HG03103 (cell line): ENCODE results near the gene ADAMTS12.

Experiments
- ATAC-seq: cut with Tn5 transposase; IDR thresholded peaks from one replicate; pipeline ENCODE4 v1.9.1; 2021; ENCODE audit warnings: low read depth; ENCODE audit not compliant: unreplicated experiment

ADAMTS12 gene

DNA sequence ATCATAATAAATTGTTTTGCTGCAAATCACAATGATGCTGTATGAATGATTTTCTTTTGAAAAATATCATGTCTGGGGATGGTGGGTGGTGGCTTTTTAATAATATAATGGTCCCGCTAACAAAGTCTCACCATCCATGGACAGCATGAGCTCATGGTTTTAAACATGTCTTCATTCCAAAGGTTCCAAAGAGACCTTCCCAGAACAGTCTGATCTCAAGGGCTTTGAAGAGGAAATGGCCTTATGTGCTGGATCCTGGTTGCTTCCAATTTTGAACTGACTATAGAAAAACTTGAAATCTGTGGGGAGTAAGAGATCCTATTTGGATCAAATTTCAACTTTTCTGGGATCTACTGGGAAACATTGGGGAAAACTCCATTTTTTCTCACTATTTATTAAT lies 121.8 kb downstream of the ADAMTS12 start:
- ATAC-seq: no peak

GRCh38 chr5:33769196-33769595 lies 122.6 kb downstream of the ADAMTS12 start:
- no peak for ATAC-seq

- ATAC-seq: no peak
Observed at GRCh38 chr5:33766023-33766422, 125.8 kb downstream of the ADAMTS12 start.

DNA sequence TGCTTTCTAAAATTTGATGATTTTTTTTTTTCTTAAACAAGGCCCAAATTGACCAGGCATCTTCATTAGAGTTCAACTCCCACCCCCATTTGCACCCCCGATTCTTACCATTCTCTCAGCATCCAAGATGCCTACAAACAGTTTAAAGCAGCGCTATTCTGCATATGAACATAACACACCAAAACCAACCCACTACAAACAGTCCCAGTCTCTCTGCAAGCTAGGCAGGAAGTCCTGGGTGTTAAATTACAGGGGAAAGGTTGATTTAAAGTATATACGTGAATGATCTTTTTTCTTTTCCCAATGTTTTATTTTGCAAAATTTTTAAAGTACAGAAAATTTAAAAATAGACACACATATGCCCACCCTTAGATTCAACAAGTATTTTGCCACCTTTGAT lies 127.0 kb downstream of the ADAMTS12 start:
- no peak for ATAC-seq

- ATAC-seq: no peak
Observed at GRCh38 chr5:33763435-33763834, 128.4 kb downstream of the ADAMTS12 start.

- ATAC-seq: no peak
Observed at GRCh38 chr5:33762859-33763258, 128.9 kb downstream of the ADAMTS12 start.

GRCh38 chr5:33761139-33761538 lies 130.7 kb downstream of the ADAMTS12 start:
- ATAC-seq: no peak

GRCh38 chr5:33758737-33759136 lies 133.1 kb downstream of the ADAMTS12 start:
- ATAC-seq: no peak

DNA sequence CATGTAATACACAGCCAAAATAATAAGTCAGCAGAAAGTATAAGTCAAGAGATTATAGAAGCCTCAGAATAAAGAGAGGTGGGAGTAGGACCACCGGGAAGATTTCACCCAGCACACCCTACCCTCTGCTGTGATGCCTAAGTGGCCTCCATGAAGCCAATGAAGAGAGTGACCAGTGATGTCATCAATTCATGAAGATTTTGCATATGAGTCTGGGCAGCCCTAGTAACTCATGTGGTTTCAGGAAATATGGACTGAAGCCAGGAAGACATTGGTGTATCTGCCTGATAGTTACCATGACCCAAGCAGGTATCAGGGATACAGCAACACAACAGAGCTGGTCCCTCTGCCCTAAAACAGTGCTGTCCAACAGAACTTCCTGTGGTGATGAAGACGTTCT lies 135.3 kb downstream of the ADAMTS12 start:
- no peak for ATAC-seq

DNA sequence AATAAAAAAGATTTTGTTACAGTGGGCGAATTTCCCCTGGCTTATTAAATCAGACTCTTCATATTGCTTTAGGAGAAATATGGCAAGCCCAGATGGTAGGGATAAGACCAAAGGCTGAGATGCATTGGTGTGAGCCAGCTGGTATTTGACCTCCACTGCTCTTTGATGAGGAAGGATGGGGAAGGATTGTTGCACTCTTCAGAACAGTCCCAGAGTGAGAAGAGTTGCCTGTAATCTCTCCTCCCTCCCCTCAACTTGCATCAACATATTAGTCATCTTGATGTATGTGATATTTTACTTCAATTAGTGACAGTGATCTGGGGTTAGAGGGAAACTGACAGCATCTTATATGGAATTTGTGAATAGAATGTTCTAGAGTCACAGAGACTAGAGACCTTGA lies 136.6 kb downstream of the ADAMTS12 start:
- no peak for ATAC-seq

DNA sequence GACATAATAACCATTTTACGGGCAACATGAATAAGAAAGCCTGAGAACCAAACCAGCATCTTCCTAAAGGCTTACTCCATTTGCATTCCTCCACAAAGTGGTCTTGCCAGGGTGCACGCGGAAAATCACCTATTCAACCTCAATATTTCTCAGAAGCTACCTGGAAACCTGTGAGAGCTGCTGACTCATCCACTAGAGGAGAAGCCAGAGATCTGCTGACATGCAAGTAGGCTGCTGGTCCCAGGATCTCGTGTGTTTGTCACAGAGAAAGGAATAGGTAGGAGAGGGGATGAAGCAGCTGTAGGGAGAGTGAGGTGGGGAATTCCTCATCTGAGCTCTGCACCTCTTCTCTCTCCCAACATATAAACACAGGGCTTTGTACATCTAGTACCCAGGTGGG lies 138.1 kb downstream of the ADAMTS12 start:
- ATAC-seq: no peak

DNA sequence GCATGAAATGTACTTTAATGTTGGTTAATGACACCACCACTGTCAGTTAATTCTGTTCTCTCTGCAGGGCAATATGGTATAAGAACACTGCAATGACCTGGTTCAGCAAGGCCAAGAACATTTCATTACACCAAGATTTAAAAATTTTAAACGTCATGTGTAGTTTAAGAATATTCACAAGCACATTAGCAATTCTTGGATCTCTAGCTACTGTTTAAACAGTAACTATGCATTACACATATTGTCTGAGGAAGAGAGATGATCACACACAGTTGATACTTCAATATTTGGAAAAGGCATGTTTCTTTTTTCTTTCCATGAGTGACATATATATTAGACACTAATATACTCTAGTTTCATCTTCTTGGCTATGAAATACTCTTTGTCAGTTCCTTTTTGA lies 143.0 kb downstream of the ADAMTS12 start:
- no peak for ATAC-seq

GRCh38 chr5:33745101-33745770 lies 146.6 kb downstream of the ADAMTS12 start:
- ATAC-seq: no peak

- ATAC-seq: no peak
Observed at GRCh38 chr5:33743099-33743498, 148.7 kb downstream of the ADAMTS12 start.

DNA sequence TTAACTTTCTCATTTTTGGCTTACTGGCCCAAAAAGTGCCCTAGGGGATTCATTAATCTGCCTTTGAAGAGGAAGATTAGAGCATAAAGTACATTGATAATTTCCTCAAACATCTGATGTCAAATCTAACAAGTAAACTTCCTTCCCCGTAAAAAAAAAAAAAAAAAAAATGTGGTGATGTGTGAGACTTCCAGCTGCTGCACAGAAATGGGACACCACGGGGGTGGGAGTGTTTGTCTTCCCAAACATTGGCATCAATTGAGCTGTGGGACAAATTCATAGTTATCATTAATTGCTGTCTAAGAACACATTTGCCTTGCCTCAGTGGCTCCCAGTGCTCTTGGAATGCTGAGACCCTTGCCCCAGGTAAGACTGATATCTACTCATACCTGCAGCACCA lies 149.6 kb downstream of the ADAMTS12 start:
- ATAC-seq: no peak

GRCh38 chr5:33738967-33739366 lies 152.8 kb downstream of the ADAMTS12 start:
- no peak for ATAC-seq

- ATAC-seq: no peak
Observed at GRCh38 chr5:33738097-33738496, 153.7 kb downstream of the ADAMTS12 start.

DNA sequence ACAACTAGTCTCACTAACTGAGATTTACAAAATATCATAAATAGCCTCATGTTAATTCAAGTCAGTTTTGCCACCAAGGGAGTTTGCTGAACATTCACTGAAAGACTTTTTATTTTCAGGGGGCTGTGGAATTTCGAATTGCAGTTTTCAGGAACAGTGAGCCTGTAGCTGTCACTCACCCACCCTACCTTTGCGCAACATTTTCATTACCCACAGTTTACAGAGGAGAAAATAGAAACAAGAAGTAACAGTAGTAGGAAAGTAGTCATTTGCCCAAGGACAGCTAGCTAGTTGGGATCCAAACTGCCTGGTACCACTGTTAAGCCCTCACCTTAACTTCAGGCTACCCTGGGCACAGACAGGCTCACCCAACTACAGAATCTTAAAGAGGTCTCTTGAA lies 154.1 kb downstream of the ADAMTS12 start:
- no peak for ATAC-seq

GRCh38 chr5:33737284-33737683 lies 154.5 kb downstream of the ADAMTS12 start:
- ATAC-seq: no peak

DNA sequence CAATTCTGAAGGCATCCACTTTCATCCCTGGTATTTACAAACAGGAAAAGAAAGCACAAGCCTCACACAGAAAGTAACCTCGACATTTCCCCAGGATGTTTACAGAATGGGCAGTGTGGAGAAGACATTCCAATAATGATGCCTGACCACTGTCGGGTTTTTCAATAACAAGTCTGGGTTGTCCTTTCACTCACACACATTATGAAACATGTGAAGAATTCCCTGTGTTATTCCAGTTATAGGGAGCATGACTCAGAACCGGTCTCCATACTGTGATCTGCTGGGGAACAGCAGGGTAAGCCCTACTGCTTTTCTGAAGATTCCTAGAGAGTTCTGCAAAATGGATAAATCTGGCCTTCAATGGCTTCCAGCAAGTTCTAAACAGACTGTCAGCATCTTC lies 155.3 kb downstream of the ADAMTS12 start:
- ATAC-seq: no peak

DNA sequence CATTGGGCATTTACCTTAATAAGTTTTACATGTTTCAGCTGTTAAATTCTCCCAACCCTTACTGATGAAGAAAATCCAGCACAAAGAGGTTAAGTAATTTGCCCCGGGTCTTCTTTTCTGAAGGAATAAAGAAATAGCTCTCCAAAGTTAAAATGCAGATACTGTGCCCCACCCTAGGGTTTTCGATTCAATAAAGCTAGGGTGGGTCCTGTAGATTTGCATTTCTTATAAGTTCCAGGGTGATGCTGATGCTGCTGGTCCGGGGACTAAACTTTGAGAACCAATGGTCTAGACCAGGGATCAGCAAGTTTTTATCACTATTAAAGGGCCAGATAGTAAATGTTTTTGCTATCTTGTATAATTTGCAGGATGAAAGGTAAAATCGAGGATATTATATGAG lies 156.7 kb downstream of the ADAMTS12 start:
- no peak for ATAC-seq

DNA sequence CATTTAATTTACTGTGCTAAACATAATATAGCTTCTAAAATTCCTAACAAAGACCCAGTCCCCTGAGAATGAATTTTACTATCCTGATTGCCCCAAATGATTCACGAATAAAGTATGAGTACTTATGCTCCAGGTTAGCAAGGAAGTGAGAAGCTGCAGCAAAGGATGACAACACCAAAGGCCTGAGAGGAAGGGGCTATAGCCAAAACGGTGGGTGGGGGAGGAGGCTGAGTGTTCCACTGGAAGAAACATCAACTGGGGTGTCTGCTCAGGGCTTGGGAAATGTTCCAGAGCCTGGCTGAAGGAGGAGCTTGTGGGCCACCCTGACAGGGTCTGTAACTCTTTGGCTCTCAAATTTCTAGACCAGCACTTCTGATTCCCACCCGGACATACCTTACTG lies 157.3 kb downstream of the ADAMTS12 start:
- ATAC-seq: no peak

DNA sequence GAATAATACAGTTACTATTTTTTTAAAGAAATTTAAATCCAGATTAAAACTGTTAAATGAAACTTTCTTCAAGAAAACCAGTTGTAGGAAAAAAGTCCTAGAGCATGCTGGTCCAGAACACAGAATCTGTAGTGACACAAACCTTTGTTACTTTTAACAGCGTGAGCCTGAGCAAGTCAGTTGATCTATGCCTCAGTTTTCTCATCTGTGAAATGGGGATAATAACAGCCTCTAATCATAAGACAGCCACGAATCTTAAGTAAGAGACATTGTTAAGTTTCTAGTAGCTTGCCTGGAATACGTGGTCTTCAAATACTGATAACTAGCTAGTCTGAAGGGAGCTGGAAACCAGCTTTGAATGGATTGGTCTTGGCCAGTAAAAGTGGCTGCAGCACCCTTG lies 158.6 kb downstream of the ADAMTS12 start:
- ATAC-seq: no peak
